SK-N-SH (cell line): ENCODE data around the gene FGFBP1. TPM values are rescaled to one million over a fixed set of nuclear protein-coding genes. Genes with fewer than 3 reads are reported as not detected.

Experiments used
- CTCF ChIA-PET: fragments of 300-600, 350-600 bp; formaldehyde crosslinking; extraction: SDS; loops from one replicate; lab custom pipeline; 2021; lab: Yijun Ruan, JAX
- POLR2A ChIA-PET: fragments of 350-600 bp; sonication (Branson Sonifier 250); formaldehyde crosslinking; extraction: SDS; loops from one replicate; lab custom pipeline; 2020; ENCODE audit warnings: antibody characterized with exemption, inconsistent platforms; lab: Yijun Ruan, JAX
- DNase-seq: peaks from one replicate; pipeline ENCODE4 v3.0.0; 2012
- H2AFZ ChIP-seq: fragments of 200-600 bp; sonication (generic); 2 replicates; pipeline ENCODE4 v1.8.1; 2016; ENCODE audit warnings: antibody characterized with exemption, mild to moderate bottlenecking, low read depth
- H3F3A ChIP-seq: fragments of 200-600 bp; sonication (generic); replicated peaks from 2 replicates; pipeline ENCODE3; 2016; ENCODE audit warnings: antibody characterized with exemption, mild to moderate bottlenecking; ENCODE audit not compliant: insufficient read depth
- H3K27ac ChIP-seq, 2 experiments: fragments of 200-500 bp in 1 of 2; fragments of 200-600 bp in 1 of 2; sonication (Bioruptor generic) in 1 of 2; sonication (generic), shearing (Covaris generic) in 1 of 2; 2 replicates each; pipeline versions ENCODE4 v1.5.1 to v1.6.1; 2014 to 2016; ENCODE audit warnings: low read depth in 2 of 2, inconsistent platforms in 1 of 2, low read length in 1 of 2, mild to moderate bottlenecking in 1 of 2, mixed read lengths in 1 of 2
- H3K27me3 ChIP-seq: fragments of 200-600 bp; sonication (generic), shearing (Covaris generic); 2 replicates; pipeline ENCODE4 v1.6.1; 2016; ENCODE audit warnings: mixed run types; ENCODE audit not compliant: insufficient read depth
- H3K36me3 ChIP-seq, 2 experiments: fragments of 200-500 bp in 1 of 2; fragments of 200-600 bp in 1 of 2; sonication (Bioruptor generic) in 1 of 2; sonication (generic) in 1 of 2; replicated peaks in 1 of 2; 2 replicates each; pipeline versions ENCODE3 to v1.5.1; 2014 to 2016; ENCODE audit warnings: low read length in 1 of 2, mild to moderate bottlenecking in 1 of 2; ENCODE audit not compliant: insufficient read depth in 2 of 2, control insufficient read depth in 1 of 2
- H3K4me1 ChIP-seq, 2 experiments: fragments of 200-500 bp in 1 of 2; fragments of 200-600 bp in 1 of 2; sonication (Bioruptor generic) in 1 of 2; sonication (generic), shearing (Covaris generic) in 1 of 2; 2 replicates each; pipeline versions ENCODE4 v1.5.1 to v1.6.1; 2014 to 2016; ENCODE audit warnings: low read depth in 1 of 2, low read length in 1 of 2, mixed run types in 1 of 2; ENCODE audit not compliant: insufficient read depth in 2 of 2, control insufficient read depth in 1 of 2
- H3K4me2 ChIP-seq: fragments of 200-600 bp; sonication (generic), shearing (Covaris generic); 2 replicates; pipeline ENCODE4 v1.6.1; 2017; ENCODE audit warnings: mixed run types
- H3K4me3 ChIP-seq, 2 experiments: fragments of 200-500 bp in 1 of 2; fragments of 200-600 bp in 1 of 2; sonication (Bioruptor generic) in 1 of 2; sonication (generic), shearing (Covaris generic) in 1 of 2; 2 replicates each; pipeline versions ENCODE4 v1.5.1 to v1.8.1; 2014 to 2016; ENCODE audit warnings: low read depth in 2 of 2, inconsistent platforms in 1 of 2, low read length in 1 of 2, mild to moderate bottlenecking in 1 of 2, mixed read lengths in 1 of 2, moderate library complexity in 1 of 2
- H3K79me2 ChIP-seq: fragments of 200-600 bp; sonication (generic); 2 replicates; pipeline ENCODE4 v1.8.1; 2017; ENCODE audit warnings: mild to moderate bottlenecking; ENCODE audit not compliant: insufficient read depth
- H3K9ac ChIP-seq: fragments of 200-600 bp; sonication (generic); 2 replicates; pipeline ENCODE4 v1.6.1; 2017; ENCODE audit warnings: mixed run types
- H3K9me2 ChIP-seq: fragments of 200-600 bp; sonication (generic); 2 replicates; pipeline ENCODE4 v1.6.1; 2017; ENCODE audit warnings: mixed run types
- H3K9me3 ChIP-seq: fragments of 200-600 bp; sonication (generic); 2 replicates; pipeline ENCODE4 v1.6.1; 2017; ENCODE audit warnings: mixed run types, mild to moderate bottlenecking, moderate library complexity
- H4K20me1 ChIP-seq: fragments of 200-600 bp; sonication (generic); 2 replicates; pipeline ENCODE4 v1.6.1; 2017; ENCODE audit warnings: mild to moderate bottlenecking, mixed run types; ENCODE audit not compliant: insufficient read depth
- CTCF ChIP-seq: fragments of 200-600 bp; sonication (generic); IDR thresholded peaks from 2 replicates; pipeline ENCODE4 v1.6.1; 2017; ENCODE audit warnings: antibody characterized with exemption, mild to moderate bottlenecking, moderate library complexity
- EZH2phosphoT487 ChIP-seq: fragments of 200-600 bp; sonication (generic); IDR thresholded peaks from 2 replicates; pipeline ENCODE4 v1.6.1; 2017; ENCODE audit warnings: low read depth, mixed run types, mild to moderate bottlenecking, antibody characterized with exemption, moderate library complexity, borderline replicate concordance
- NRF1 ChIP-seq: IDR thresholded peaks from 2 replicates; pipeline ENCODE4 v1.6.1; 2012; ENCODE audit warnings: low read depth, mild to moderate bottlenecking, low read length
- RCOR1 ChIP-seq: fragments of 150-350 bp; IDR thresholded peaks from 2 replicates; pipeline ENCODE4 v1.6.1; 2017; ENCODE audit warnings: antibody characterized with exemption, low read length
- SMC3 ChIP-seq: IDR thresholded peaks from 2 replicates; pipeline ENCODE4 v1.6.1; 2012; ENCODE audit warnings: low read depth, low read length, improper control_type of control experiment
- TCF12 ChIP-seq: IDR thresholded peaks from 2 replicates; pipeline ENCODE4 v1.4.0; 2012
- WGBS: methylation state at CpG from one replicate; pipeline ENCODE4 v1.1.6; 2017; ENCODE audit warnings: low lambda C conversion rate; 5-methylcytosine and 5-hydroxymethylcytosine counted together
- polyA plus RNA-seq, 3 experiments: library from polyadenylated mRNA; depleted of rRNA; stranded (reverse); fragments of >200 nt; gene quantifications; 2 replicates each; pipeline ENCODE4 v1.2.3, GENCODE V29; 2012
- TF ChIP-seq, protein P1 (sequence below): fragments of 150-350 bp; IDR thresholded peaks from 2 replicates; pipeline ENCODE4 v1.6.1; 2017; ENCODE audit warnings: antibody characterized with exemption, low read length, low read depth, borderline replicate concordance
- TF ChIP-seq, protein P2 (sequence below): IDR thresholded peaks from 2 replicates; pipeline ENCODE4 v1.6.1; 2012; ENCODE audit warnings: mild to moderate bottlenecking, low read depth, low read length, moderate library complexity

The FGFBP1 gene
- polyA plus RNA-seq, 1 of the 3 experiments (the other 2 are of a cell fraction) = 0.13 TPM

- Histone ChIP-seq H2AFZ (no peak overlapping the region), H3K9me3 (no peaks in the 10 kb centered on the region), H3K9ac (no peak overlapping the region), H3K9me2 (no peaks in the 10 kb centered on the region), H4K20me1 (no peaks in the 10 kb centered on the region), H3K79me2 (no peaks in the 10 kb centered on the region), H3F3A (peaks cover 3% of the 10 kb centered on the region)
- POLR2A ChIA-PET = no interaction called here
- TF ChIP-seq EZH2phosphoT487 = no peak
- TF ChIP-seq SMC3 = no peak
- TF ChIP-seq, protein P1, sequence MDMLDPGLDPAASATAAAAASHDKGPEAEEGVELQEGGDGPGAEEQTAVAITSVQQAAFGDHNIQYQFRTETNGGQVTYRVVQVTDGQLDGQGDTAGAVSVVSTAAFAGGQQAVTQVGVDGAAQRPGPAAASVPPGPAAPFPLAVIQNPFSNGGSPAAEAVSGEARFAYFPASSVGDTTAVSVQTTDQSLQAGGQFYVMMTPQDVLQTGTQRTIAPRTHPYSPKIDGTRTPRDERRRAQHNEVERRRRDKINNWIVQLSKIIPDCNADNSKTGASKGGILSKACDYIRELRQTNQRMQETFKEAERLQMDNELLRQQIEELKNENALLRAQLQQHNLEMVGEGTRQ = no peak
- TF ChIP-seq, all 33 proteins: peak for 0
- Histone ChIP-seq H3K4me3 (no peak overlapping the region), H3K4me2 (no peak overlapping the region), H3K27me3 (no peaks in the 10 kb centered on the region), H3K4me1 (peaks cover 2 to 6% of the 10 kb centered on the region in 2 experiments; a peak in 2 of 4 replicates), H3K36me3 (no peaks in the 10 kb centered on the region), H3K27ac (no peak overlapping the region)
- no peak for DNase-seq
- 88% methylated on average over 3 of the region's 3 CpGs for WGBS
- CTCF ChIA-PET = interaction anchor here (0.9 to 5.4 kb wide), 4 partner anchors 9 to 75 kb away, joined by 3 to 19 read pairs (median 4); no protein-coding TSS in a partner anchor
Observed at GRCh38 chr4:15925830-15926229, 12.7 kb downstream of the FGFBP1 start.

DNA sequence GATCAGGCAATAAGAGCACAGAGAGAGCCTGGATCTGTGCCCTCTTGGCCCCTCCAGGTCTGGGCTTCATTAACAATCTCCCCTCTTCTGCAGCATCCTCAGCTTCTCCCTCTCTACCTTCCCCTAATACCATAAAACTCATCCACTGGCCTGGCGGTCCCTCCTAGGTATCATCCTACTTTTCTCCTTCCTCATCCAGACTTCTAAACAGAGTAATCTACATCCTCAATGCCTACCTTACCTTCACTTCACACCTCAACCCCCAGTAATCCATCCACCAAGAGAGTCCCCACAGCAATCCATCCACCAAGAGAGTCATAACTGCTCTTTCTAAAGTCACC is 17.0 kb downstream of the FGFBP1 start:
- no peaks in the 10 kb centered on the region for H3K79me2 ChIP-seq
- H3K27ac ChIP-seq = peak overlapping the region in 1 of 2 experiments; percentile 98; a peak in 2 of 4 replicates
- no peak overlapping the region for H2AFZ ChIP-seq
- peak overlapping the region; percentile 59 for H3K4me2 ChIP-seq
- no peaks in the 10 kb centered on the region for H4K20me1 ChIP-seq
- H3K9me3 ChIP-seq = no peaks in the 10 kb centered on the region
- H3K36me3 ChIP-seq = no peaks in the 10 kb centered on the region
- DNase-seq = no peak
- no peak overlapping the region for H3K4me3 ChIP-seq
- no peaks in the 10 kb centered on the region for H3K9me2 ChIP-seq
- peaks cover 18% of the 10 kb centered on the region for H3F3A ChIP-seq
- WGBS = 82% methylated on average over 1 of the region's 1 CpG
- POLR2A ChIA-PET = interaction anchor here (1.1 kb wide), 1 partner anchor 22 kb away, joined by 3 read pairs; no protein-coding TSS in a partner anchor
- TF ChIP-seq TCF12 = no peak; the same call in 1 of the 2 replicates
- no peak for TF ChIP-seq RCOR1
- TF ChIP-seq, protein P2, sequence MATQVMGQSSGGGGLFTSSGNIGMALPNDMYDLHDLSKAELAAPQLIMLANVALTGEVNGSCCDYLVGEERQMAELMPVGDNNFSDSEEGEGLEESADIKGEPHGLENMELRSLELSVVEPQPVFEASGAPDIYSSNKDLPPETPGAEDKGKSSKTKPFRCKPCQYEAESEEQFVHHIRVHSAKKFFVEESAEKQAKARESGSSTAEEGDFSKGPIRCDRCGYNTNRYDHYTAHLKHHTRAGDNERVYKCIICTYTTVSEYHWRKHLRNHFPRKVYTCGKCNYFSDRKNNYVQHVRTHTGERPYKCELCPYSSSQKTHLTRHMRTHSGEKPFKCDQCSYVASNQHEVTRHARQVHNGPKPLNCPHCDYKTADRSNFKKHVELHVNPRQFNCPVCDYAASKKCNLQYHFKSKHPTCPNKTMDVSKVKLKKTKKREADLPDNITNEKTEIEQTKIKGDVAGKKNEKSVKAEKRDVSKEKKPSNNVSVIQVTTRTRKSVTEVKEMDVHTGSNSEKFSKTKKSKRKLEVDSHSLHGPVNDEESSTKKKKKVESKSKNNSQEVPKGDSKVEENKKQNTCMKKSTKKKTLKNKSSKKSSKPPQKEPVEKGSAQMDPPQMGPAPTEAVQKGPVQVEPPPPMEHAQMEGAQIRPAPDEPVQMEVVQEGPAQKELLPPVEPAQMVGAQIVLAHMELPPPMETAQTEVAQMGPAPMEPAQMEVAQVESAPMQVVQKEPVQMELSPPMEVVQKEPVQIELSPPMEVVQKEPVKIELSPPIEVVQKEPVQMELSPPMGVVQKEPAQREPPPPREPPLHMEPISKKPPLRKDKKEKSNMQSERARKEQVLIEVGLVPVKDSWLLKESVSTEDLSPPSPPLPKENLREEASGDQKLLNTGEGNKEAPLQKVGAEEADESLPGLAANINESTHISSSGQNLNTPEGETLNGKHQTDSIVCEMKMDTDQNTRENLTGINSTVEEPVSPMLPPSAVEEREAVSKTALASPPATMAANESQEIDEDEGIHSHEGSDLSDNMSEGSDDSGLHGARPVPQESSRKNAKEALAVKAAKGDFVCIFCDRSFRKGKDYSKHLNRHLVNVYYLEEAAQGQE = no peak
- no peak for TF ChIP-seq CTCF
- TF ChIP-seq NRF1 = no peak
- TF ChIP-seq, protein P1 = no peak
- TF ChIP-seq, all 33 proteins: peak for 0
- CTCF ChIA-PET = interaction anchor here (1.1 to 1.3 kb wide), 3 partner anchors 18 to 116 kb away, joined by 3 to 5 read pairs (median 3); no protein-coding TSS in a partner anchor
- peaks cover 11 to 13% of the 10 kb centered on the region in 2 experiments; a peak in 2 of 4 replicates for H3K4me1 ChIP-seq
- no peaks in the 10 kb centered on the region for H3K27me3 ChIP-seq
- no peak overlapping the region for H3K9ac ChIP-seq
